Endometrial microvascular endothelial cells (primary cell): ENCODE measurements around the gene TSFM. TPM values are rescaled to one million over a fixed set of nuclear protein-coding genes. Genes with fewer than 3 reads are reported as not detected.

Experiments used
- in situ Hi-C: cut with HindIII; loops from 2 replicates; pipeline ENCODE4 v1.10.0; 2017; ENCODE audit warnings: low sequenced_read_pairs, low pct_unique_long_range_greater_than_20kb; ENCODE audit errors: inconsistent ontology term
- total RNA-seq: library from RNA; depleted of rRNA; stranded (reverse); fragments of >200 nt; gene quantifications from one replicate; pipeline ENCODE4 v1.2.3, GENCODE V29; 2015; ENCODE audit errors: inconsistent ontology term

The TSFM gene
- total RNA-seq, 1 donor from 2014 or later: 45.9 TPM

- in situ Hi-C loops: no loop called here
Observed at GRCh38 chr12:57759360-57759980, 23.1 kb upstream of the TSFM start.

GRCh38 chr12:57760347-57760982 is 22.1 kb upstream of the TSFM start:
- in situ Hi-C loops: no loop called here

GRCh38 chr12:57761391-57761998 is 21.1 kb upstream of the TSFM start:
- in situ Hi-C loops: no loop called here

GRCh38 chr12:57762463-57762862 is 20.1 kb upstream of the TSFM start:
- in situ Hi-C loops: no loop called here

GRCh38 chr12:57763881-57764661 is 18.5 kb upstream of the TSFM start:
- in situ Hi-C loops: no loop called here

- in situ Hi-C loops: no loop called here
Observed at GRCh38 chr12:57764662-57765002, 18.0 kb upstream of the TSFM start.

- in situ Hi-C loops: no loop called here
Observed at GRCh38 chr12:57765003-57765697, 17.4 kb upstream of the TSFM start.

GRCh38 chr12:57765698-57766463 is 16.7 kb upstream of the TSFM start:
- in situ Hi-C loops: no loop called here

- in situ Hi-C loops: no loop called here
Observed at GRCh38 chr12:57766464-57767304, 15.9 kb upstream of the TSFM start, which contains the start of gene CYP27B1. CYP27B1 (minus strand) TSS chr12:57767078; CDS start chr12:57767041, 37 bp downstream.

- in situ Hi-C loops: no loop called here
Observed at GRCh38 chr12:57767305-57767698, 15.3 kb upstream of the TSFM start.

- in situ Hi-C loops: no loop called here
Observed at GRCh38 chr12:57767876-57768275, 14.7 kb upstream of the TSFM start.

- in situ Hi-C loops: no loop called here
Observed at GRCh38 chr12:57769594-57769993, 13.0 kb upstream of the TSFM start.

- in situ Hi-C loops: no loop called here
Observed at GRCh38 chr12:57770734-57771133, 11.9 kb upstream of the TSFM start.

GRCh38 chr12:57771236-57771872 is 11.2 kb upstream of the TSFM start:
- in situ Hi-C loops: no loop called here

GRCh38 chr12:57771873-57772428 is 10.6 kb upstream of the TSFM start, which contains the start of gene METTL1:
METTL1 (minus strand) TSS chr12:57772105; CDS start chr12:57772083, 22 bp downstream.
- in situ Hi-C loops: no loop called here

GRCh38 chr12:57772429-57773322 is 9.9 kb upstream of the TSFM start, which contains the start of gene EEF1AKMT3:
EEF1AKMT3 (plus strand) TSS chr12:57772614; CDS start chr12:57772725, 111 bp downstream.
- in situ Hi-C loops: no loop called here
